Measurements from ENCODE around the gene FMN1. TPM values are rescaled to one million over a fixed set of nuclear protein-coding genes. Genes with fewer than 3 reads are reported as not detected.

FMN1 gene
- total and polyA plus RNA-seq, 2 of the 13 experiments (the other 11 are each of a cell fraction or from before 2014, with no cell fraction given) = 0.20 to 0.60 TPM

GRCh38 chr15:32784581-32784980 lies 409.9 kb downstream of the FMN1 start (continued):
- TF ChIP-seq TFDP1 (CRISPR knock-in tag; IDR thresholded peaks at IDR 0.05; ENCODE audit: borderline replicate concordance) = no peak
- no peak for TF ChIP-seq ZNF784 (CRISPR knock-in tag; IDR thresholded peaks at IDR 0.05; ENCODE audit: borderline replicate concordance)
- no peak for TF ChIP-seq SRSF9 (IDR thresholded peaks at IDR 0.05; ENCODE audit: borderline replicate concordance, insufficient read depth, low read depth, low read length, poor library complexity, severe bottlenecking)
- no peak for TF ChIP-seq ZNF17 (CRISPR knock-in tag; IDR thresholded peaks at IDR 0.05)
- no peak for TF ChIP-seq KDM2A (CRISPR knock-in tag; IDR thresholded peaks at IDR 0.05; ENCODE audit: borderline replicate concordance, low read depth)
- TF ChIP-seq ZNF431 (CRISPR knock-in tag; IDR thresholded peaks at IDR 0.05; ENCODE audit: borderline replicate concordance, low read depth) = no peak

- FAIRE-seq = no peak
- Histone ChIP-seq H4K20me1 (ENCODE audit: insufficient read depth, low read length) (no peaks in the 10 kb centered on the region), H3K36me3 (replicated peaks in 1 of 2; ENCODE audit: control insufficient read depth in 1 of 2, insufficient read depth in 2 of 2, low read length in 2 of 2) (no peaks in the 10 kb centered on the region), H2AFZ (ENCODE audit: low read length) (no peak overlapping the region), H3K4me3 (replicated peaks in 1 of 3; ENCODE audit: insufficient read depth in 1 of 3, low read depth in 2 of 3, low read length in 3 of 3) (no peak overlapping the region), H3K9ac (ENCODE audit: insufficient read depth, low read depth, low read length) (no peak overlapping the region), H3K9me3 (ENCODE audit: low read length) (no peaks in the 10 kb centered on the region), H3K4me1 (ENCODE audit: insufficient read depth, low read length) (peaks cover 13% of the 10 kb centered on the region), H3K27ac (ENCODE audit: extremely low read length, insufficient read depth, low read length) (no peak overlapping the region), H3K4me2 (ENCODE audit: low read depth, low read length) (no peak overlapping the region), H3K79me2 (ENCODE audit: insufficient read depth, low read length) (no peaks in the 10 kb centered on the region), H3K27me3 (ENCODE audit: control insufficient read depth in 1 of 2, insufficient read depth in 2 of 2, low read length in 2 of 2) (no peaks in the 10 kb centered on the region)
- no peak for DNase-seq (ENCODE audit: low spot score)
- ChIA-PET POLR2A (no interaction called here), CTCF (ENCODE audit: low intra/inter-chr PET ratio, low total read pairs) (no interaction called here)
- intact Hi-C loops (cut with micrococcal nuclease; ENCODE audit: unreplicated experiment) = no loop called here
- no TSS peak for BruUV-seq (replicated peaks)
- no peak for ATAC-seq
- in situ Hi-C loops (cut with HindIII; ENCODE audit: extremely low pct_ligation_motif_present, low pct_unique_long_range_greater_than_20kb) = no loop called here
- 45% methylated on average over 3 of the region's 3 CpGs for WGBS (ENCODE audit: low lambda C conversion rate)
- TF ChIP-seq FOXO4 (CRISPR knock-in tag; conservative IDR thresholded peaks at IDR 0.05) (no peak), ARID5B (CRISPR knock-in tag; IDR thresholded peaks at IDR 0.05) (no peak), CC2D1A (CRISPR knock-in tag; IDR thresholded peaks at IDR 0.05) (no peak), NR2F2 (IDR thresholded peaks at IDR 0.05; ENCODE audit: borderline replicate concordance, low read depth) (no peak), ZFP37 (CRISPR knock-in tag; IDR thresholded peaks at IDR 0.05; ENCODE audit: borderline replicate concordance) (no peak), TEF (CRISPR knock-in tag; IDR thresholded peaks at IDR 0.05) (no peak)
These were observed 412.7 kb downstream of the FMN1 start for GRCh38 chr15:32781781-32782180.

Measured in HepG2 (cell line).